OCI-LY1 (cell line): ENCODE results near the gene NEDD4L.
A peak's percentile ranks its signal among the peaks of the same experiment; 100 is the strongest.

Source experiments
- H2AFZ ChIP-seq: fragments of 200-600 bp; sonication (generic), shearing (Covaris generic); 2 replicates; pipeline ENCODE4 v1.6.0; 2014; ENCODE audit warnings: antibody characterized with exemption, mild to moderate bottlenecking, low read length
- H3F3A ChIP-seq: fragments of 200-600 bp; sonication (generic), shearing (Covaris generic); 2 replicates; pipeline ENCODE4 v1.6.0; 2014; ENCODE audit warnings: mild to moderate bottlenecking, antibody characterized with exemption, low read length, moderate library complexity; ENCODE audit not compliant: insufficient read depth
- H3K27ac ChIP-seq: fragments of 200-600 bp; sonication (generic); 2 replicates; pipeline ENCODE4 v1.5.1; 2014; ENCODE audit warnings: low read length, mixed run types, mild to moderate bottlenecking, low read depth; ENCODE audit not compliant: poor library complexity, severe bottlenecking
- H3K27me3 ChIP-seq: fragments of 200-600 bp; sonication (generic); 2 replicates; pipeline ENCODE4 v1.6.0; 2014; ENCODE audit warnings: antibody characterized with exemption, mild to moderate bottlenecking, low read length, moderate library complexity; ENCODE audit not compliant: insufficient read depth
- H3K36me3 ChIP-seq: fragments of 200-600 bp; sonication (generic); 2 replicates; pipeline ENCODE4 v1.6.1; 2014; ENCODE audit warnings: mild to moderate bottlenecking, antibody characterized with exemption, low read length, moderate library complexity, mixed read lengths; ENCODE audit not compliant: insufficient read depth
- H3K4me1 ChIP-seq: fragments of 200-600 bp; sonication (generic); 2 replicates; pipeline ENCODE4 v1.5.1; 2014; ENCODE audit warnings: mild to moderate bottlenecking, low read length, moderate library complexity; ENCODE audit not compliant: insufficient read depth, severe bottlenecking
- H3K4me2 ChIP-seq: fragments of 200-600 bp; sonication (generic), shearing (Covaris generic); 2 replicates; pipeline ENCODE4 v1.6.1; 2014; ENCODE audit warnings: low read length
- H3K4me3 ChIP-seq: fragments of 200-600 bp; sonication (generic); 2 replicates; pipeline ENCODE4 v1.5.1; 2014; ENCODE audit warnings: low read length, low read depth, mild to moderate bottlenecking, mixed read lengths; ENCODE audit not compliant: poor library complexity, severe bottlenecking
- H3K79me2 ChIP-seq: fragments of 200-600 bp; shearing (Covaris generic); 2 replicates; pipeline ENCODE4 v1.6.1; 2016; ENCODE audit warnings: mixed run types, low read length, mixed read lengths; ENCODE audit not compliant: insufficient read depth
- H3K9ac ChIP-seq: fragments of 200-600 bp; sonication (generic), shearing (Covaris generic); 2 replicates; pipeline ENCODE4 v1.6.1; 2014; ENCODE audit warnings: mild to moderate bottlenecking, low read length, mixed read lengths
- H3K9me2 ChIP-seq: fragments of 200-600 bp; sonication (generic), shearing (Covaris generic); 2 replicates; pipeline ENCODE4 v1.6.1; 2014; ENCODE audit warnings: low read depth, mild to moderate bottlenecking, low read length, mixed read lengths
- H3K9me3 ChIP-seq: fragments of 200-600 bp; shearing (Covaris generic); 2 replicates; pipeline ENCODE4 v1.6.1; 2014; ENCODE audit warnings: low read length, mixed read lengths
- H4K20me1 ChIP-seq: fragments of 200-600 bp; sonication (generic), shearing (Covaris generic); 2 replicates; pipeline ENCODE4 v1.6.0; 2016; ENCODE audit warnings: mild to moderate bottlenecking, low read length; ENCODE audit not compliant: insufficient read depth
- EZH2 ChIP-seq: fragments of 200-600 bp; sonication (generic), shearing (Covaris generic); IDR thresholded peaks from 2 replicates; pipeline ENCODE4 v1.8.0; 2017; ENCODE audit warnings: borderline replicate concordance, mixed run types, mild to moderate bottlenecking, antibody characterized with exemption, low read length, moderate library complexity, mixed read lengths
- TF ChIP-seq, protein P1 (sequence below): fragments of 200-600 bp; sonication (generic), shearing (Covaris generic); IDR thresholded peaks from 2 replicates; pipeline ENCODE4 v1.5.1; 2017; ENCODE audit warnings: mild to moderate bottlenecking, antibody characterized with exemption, low read length, moderate library complexity, mixed read lengths

The NEDD4L gene

DNA sequence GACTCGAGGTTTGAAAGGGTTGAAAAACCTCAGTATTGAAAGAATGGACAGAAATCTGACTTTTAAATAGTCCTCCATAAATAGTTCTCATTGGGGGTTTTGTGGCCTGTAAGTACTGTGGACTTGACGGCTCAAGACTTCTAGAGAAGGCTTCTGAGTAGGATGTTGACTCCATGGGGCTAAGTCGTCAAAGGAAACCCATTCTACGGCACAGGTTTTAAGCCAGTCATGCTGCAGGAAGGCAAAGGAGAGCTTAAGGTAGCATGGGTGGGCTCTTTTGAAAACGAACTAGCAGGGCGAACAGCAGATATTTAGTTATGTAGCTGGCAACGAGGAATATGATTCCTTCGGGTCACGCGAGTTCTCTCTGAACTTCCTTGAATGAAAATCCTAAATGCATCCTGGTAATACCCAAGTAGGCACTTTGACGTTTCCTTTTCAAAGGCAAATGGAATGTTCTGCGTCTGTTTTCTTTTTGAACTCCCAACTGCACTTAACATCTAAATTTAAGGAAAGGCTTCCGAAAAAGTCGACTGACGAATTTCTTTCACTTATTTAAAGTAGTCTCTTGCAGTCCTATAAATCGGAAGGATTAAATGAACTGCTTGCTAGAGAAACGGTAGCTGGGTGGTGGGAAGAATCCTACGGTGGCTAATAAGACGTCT, 1.1 kb upstream of the NEDD4L start:
- Histone ChIP-seq H3K4me3 (peak overlapping the region; percentile 75), H3K27me3 (no peaks in the 10 kb centered on the region; the same call in 1 of the 2 replicates), H3F3A (no peaks in the 10 kb centered on the region), H3K9me3 (no peaks in the 10 kb centered on the region), H3K9ac (no peak overlapping the region), H3K79me2 (no peaks in the 10 kb centered on the region), H3K4me1 (peaks cover 19% of the 10 kb centered on the region), H3K36me3 (no peaks in the 10 kb centered on the region), H3K4me2 (peak overlapping the region; percentile 84), H2AFZ (no peak overlapping the region), H3K9me2 (no peaks in the 10 kb centered on the region), H4K20me1 (no peaks in the 10 kb centered on the region), H3K27ac (no peak overlapping the region)
- no peak for TF ChIP-seq EZH2
- TF ChIP-seq, protein P1, sequence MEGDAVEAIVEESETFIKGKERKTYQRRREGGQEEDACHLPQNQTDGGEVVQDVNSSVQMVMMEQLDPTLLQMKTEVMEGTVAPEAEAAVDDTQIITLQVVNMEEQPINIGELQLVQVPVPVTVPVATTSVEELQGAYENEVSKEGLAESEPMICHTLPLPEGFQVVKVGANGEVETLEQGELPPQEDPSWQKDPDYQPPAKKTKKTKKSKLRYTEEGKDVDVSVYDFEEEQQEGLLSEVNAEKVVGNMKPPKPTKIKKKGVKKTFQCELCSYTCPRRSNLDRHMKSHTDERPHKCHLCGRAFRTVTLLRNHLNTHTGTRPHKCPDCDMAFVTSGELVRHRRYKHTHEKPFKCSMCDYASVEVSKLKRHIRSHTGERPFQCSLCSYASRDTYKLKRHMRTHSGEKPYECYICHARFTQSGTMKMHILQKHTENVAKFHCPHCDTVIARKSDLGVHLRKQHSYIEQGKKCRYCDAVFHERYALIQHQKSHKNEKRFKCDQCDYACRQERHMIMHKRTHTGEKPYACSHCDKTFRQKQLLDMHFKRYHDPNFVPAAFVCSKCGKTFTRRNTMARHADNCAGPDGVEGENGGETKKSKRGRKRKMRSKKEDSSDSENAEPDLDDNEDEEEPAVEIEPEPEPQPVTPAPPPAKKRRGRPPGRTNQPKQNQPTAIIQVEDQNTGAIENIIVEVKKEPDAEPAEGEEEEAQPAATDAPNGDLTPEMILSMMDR, result no peak

DNA sequence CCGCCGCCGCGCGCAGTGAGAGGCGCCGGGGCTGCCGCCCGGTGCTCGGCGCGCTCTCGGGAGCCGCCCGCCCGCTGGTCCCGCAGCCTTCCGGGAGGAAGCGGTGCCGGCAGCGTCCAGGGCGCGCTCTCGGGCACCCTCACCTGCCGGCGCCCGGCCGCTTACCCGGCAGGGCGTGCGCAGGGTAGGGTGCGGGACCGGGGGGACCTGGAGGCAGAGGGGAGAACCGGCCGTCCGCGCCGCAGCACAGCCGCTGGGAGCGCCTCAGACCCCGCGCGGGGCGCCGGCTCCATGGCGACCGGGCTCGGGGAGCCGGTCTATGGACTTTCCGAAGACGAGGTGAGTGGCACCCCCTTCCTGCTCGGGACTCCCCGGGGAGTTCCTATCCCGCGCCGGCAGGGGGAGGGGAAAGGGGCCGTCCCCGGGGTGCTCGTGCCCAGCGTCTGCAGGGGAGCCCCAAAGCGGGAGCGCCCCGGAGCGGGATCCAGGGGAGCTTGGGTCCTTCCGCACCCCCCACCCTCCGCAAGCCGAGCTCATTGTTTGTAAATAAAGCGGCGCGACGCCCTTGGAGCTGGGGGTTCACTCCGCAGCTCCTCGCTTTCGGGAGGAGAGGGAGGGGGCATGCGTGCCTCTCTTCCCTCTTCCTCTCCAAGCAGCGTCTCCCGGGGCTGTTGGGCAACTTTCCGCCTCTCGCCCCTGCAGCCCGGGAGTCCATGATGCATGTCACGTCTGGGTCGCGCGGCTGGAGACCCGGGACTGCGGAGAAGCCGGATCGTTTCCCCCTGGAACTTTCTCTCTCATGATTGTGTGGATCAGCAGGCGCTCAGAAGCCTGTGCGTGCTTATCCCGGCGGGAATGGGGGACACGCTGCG, 580 bp downstream of the NEDD4L start:
- Histone ChIP-seq H3K27ac (no peak overlapping the region), H3K4me2 (peak overlapping the region; percentile 70), H3K36me3 (no peaks in the 10 kb centered on the region), H3K27me3 (no peaks in the 10 kb centered on the region; the same call in 1 of the 2 replicates), H3K9ac (peak overlapping the region; percentile 48; the same call in 1 of the 2 replicates), H2AFZ (no peak overlapping the region), H3K79me2 (no peaks in the 10 kb centered on the region), H3K9me3 (no peaks in the 10 kb centered on the region), H3F3A (no peaks in the 10 kb centered on the region), H3K9me2 (no peaks in the 10 kb centered on the region), H3K4me1 (peaks cover 19% of the 10 kb centered on the region), H3K4me3 (peak overlapping the region; percentile 75), H4K20me1 (no peaks in the 10 kb centered on the region)
- TF ChIP-seq, protein P1, result no peak
- TF ChIP-seq EZH2, result no peak

DNA sequence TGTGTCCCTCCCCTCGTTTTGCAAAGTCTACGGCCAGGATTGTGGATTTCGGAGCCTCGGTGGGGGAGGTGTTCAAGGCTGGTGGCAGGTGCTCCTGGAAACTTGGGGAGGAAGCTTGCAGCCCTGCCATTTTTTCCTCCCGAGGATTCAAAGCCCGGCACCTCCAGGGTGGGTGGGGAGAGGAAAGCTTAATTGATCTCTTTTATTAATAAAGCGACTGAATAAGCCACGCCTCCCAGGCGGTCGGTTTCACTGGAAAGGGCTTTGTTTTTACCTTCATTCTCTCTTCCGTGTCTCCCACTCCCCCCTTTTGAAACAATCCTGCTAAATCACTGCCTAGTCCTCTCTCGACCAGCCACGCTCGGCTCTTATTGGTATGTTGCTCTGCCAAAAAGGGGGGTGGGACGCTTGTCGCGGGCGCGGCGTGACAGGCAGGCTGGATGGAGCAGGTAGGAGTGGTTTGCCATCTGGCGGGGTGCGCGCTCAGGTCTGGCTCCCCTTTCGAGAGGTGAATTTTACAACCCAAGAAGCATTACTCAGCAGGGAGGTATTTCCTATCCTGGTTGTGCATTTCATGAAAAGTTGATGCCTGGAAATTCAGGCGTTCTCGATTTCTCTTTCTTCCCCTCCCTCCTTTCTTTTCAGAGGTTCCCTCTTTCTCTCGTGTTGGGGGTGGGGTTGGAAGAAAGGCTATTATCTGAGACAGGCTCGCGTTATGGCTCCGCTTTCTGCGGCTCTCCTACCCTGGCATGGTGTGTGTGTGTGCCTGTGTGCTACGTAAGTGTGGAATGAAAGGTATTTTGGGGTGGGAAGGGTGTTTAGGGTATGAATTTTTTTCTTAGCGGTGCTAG, 1.4 kb downstream of the NEDD4L start:
- H3K27me3 ChIP-seq, result no peaks in the 10 kb centered on the region; the same call in 1 of the 2 replicates
- H3K36me3 ChIP-seq, result no peaks in the 10 kb centered on the region
- H3K27ac ChIP-seq, result no peak overlapping the region
- no peaks in the 10 kb centered on the region for H3K9me3 ChIP-seq
- peak overlapping the region; percentile 70 for H3K4me2 ChIP-seq
- TF ChIP-seq EZH2, result no peak
- TF ChIP-seq, protein P1, result no peak
- H2AFZ ChIP-seq, result no peak overlapping the region
- H3K9ac ChIP-seq, result peak overlapping the region; percentile 48; the same call in 1 of the 2 replicates
- no peaks in the 10 kb centered on the region for H4K20me1 ChIP-seq
- H3K9me2 ChIP-seq, result no peaks in the 10 kb centered on the region
- H3F3A ChIP-seq, result no peaks in the 10 kb centered on the region
- peak overlapping the region; percentile 75 for H3K4me3 ChIP-seq
- H3K4me1 ChIP-seq, result peaks cover 19% of the 10 kb centered on the region
- H3K79me2 ChIP-seq, result no peaks in the 10 kb centered on the region
